Panc1 (cell line): ENCODE data around the gene CHD6. TPM values are rescaled to one million over a fixed set of nuclear protein-coding genes. Genes with fewer than 3 reads are reported as not detected.
A peak's percentile ranks its signal among the peaks of the same experiment; 100 is the strongest.

Experiments used
- ATAC-seq: fragments of 200-7000 bp; cut with Tn5 transposase; 2 replicates; pipeline ENCODE4 v1.9.1; 2020; ENCODE audit warnings: mild to moderate bottlenecking, moderate library complexity
- Bru-seq: library from RNA; stranded (reverse); fragments of 400-500 nt; gene quantifications from one replicate; lab custom pipeline; 2021; lab: Mats Ljungman, UMichigan
- BruChase-seq, 2 experiments: library from RNA; stranded (reverse); fragments of 400-500 nt; gene quantifications; one replicate each; lab custom pipeline; 2021; lab: Mats Ljungman, UMichigan
- BruUV-seq: library from RNA; stranded (reverse); fragments of 400-500 nt; replicated peaks from 2 replicates; lab custom pipeline; 2021; lab: Mats Ljungman, UMichigan
- CTCF ChIA-PET: fragments of 300-600 bp; sonication (Branson Sonifier 250); formaldehyde crosslinking; loops from one replicate; lab custom pipeline; 2022; ENCODE audit warnings: antibody characterized with exemption; lab: Charles Lee
- POLR2A ChIA-PET: fragments of 300-600 bp; sonication (Branson Sonifier 250); formaldehyde crosslinking; loops from one replicate; lab custom pipeline; 2022; ENCODE audit warnings: antibody characterized with exemption; lab: Charles Lee
- DNase-seq: peaks from one replicate; pipeline ENCODE4 v3.0.0-alpha.2; 2010; ENCODE audit warnings: low read depth, low spot score
- H3K27ac ChIP-seq: 2 replicates; pipeline ENCODE4 v1.5.1; 2011; ENCODE audit warnings: mild to moderate bottlenecking, low read length, inconsistent platforms
- H3K27me3 ChIP-seq: fragments of 200-500 bp; sonication (Bioruptor generic); 2 replicates; pipeline ENCODE4 v1.6.0; 2014; ENCODE audit warnings: low read length, inconsistent platforms; ENCODE audit not compliant: control insufficient read depth, insufficient read depth
- H3K36me3 ChIP-seq: fragments of 200-500 bp; sonication (Bioruptor generic); 2 replicates; pipeline ENCODE4 v1.5.1; 2014; ENCODE audit warnings: inconsistent platforms, mild to moderate bottlenecking, low read length, moderate library complexity; ENCODE audit not compliant: control insufficient read depth, insufficient read depth
- H3K4me1 ChIP-seq: 2 replicates; pipeline ENCODE4 v1.5.1; 2011; ENCODE audit warnings: inconsistent platforms, mild to moderate bottlenecking, low read length, moderate library complexity; ENCODE audit not compliant: control insufficient read depth, insufficient read depth
- H3K4me3 ChIP-seq, 2 experiments: 2 replicates each; pipeline ENCODE4 v1.5.1; 2011 to 2012; ENCODE audit warnings: low read depth in 2 of 2, low read length in 2 of 2, mild to moderate bottlenecking in 2 of 2, inconsistent platforms in 1 of 2, moderate library complexity in 1 of 2
- H3K9me3 ChIP-seq: fragments of 200-500 bp; sonication (Bioruptor generic); 2 replicates; pipeline ENCODE4 v1.5.1; 2014; ENCODE audit warnings: low read depth, mild to moderate bottlenecking, inconsistent platforms, low read length, moderate library complexity; ENCODE audit not compliant: control insufficient read depth, insufficient read depth
- CTCF ChIP-seq: fragments of 450-650 bp; IDR thresholded peaks from 2 replicates; pipeline ENCODE4 v1.5.1; 2017; ENCODE audit warnings: mild to moderate bottlenecking
- POLR2AphosphoS5 ChIP-seq: IDR thresholded peaks from 2 replicates; pipeline ENCODE4 v1.6.1; 2012; ENCODE audit warnings: mild to moderate bottlenecking, low read depth, low read length, moderate library complexity
- REST ChIP-seq, 2 experiments: IDR thresholded peaks; 2 replicates each; pipeline ENCODE4 v1.6.1; 2011 to 2012; ENCODE audit warnings: low read depth in 2 of 2, control low read depth in 1 of 2, low read length in 1 of 2, mild to moderate bottlenecking in 1 of 2, moderate library complexity in 1 of 2; ENCODE audit not compliant: insufficient read depth in 1 of 2
- SIN3A ChIP-seq: IDR thresholded peaks from 2 replicates; pipeline ENCODE4 v1.6.1; 2012; ENCODE audit warnings: low read depth, mild to moderate bottlenecking, low read length, moderate library complexity, borderline replicate concordance; ENCODE audit not compliant: insufficient read depth
- TCF7L2 ChIP-seq: IDR thresholded peaks from 2 replicates; pipeline ENCODE4 v1.6.1; 2011; ENCODE audit warnings: mild to moderate bottlenecking, low read depth, low read length, inconsistent platforms
- in situ Hi-C: cut with HindIII; loops from 2 replicates; pipeline ENCODE4 v1.10.0; 2016; ENCODE audit warnings: low sequenced_read_pairs, low pct_unique_long_range_greater_than_20kb
- intact Hi-C: fragments of 100-400 bp; cut with micrococcal nuclease; formaldehyde crosslinking; loops from one replicate; pipeline ENCODE4 v1.10.0; 2022; ENCODE audit not compliant: unreplicated experiment
- long read RNA-seq: library from polyadenylated mRNA; unstranded; transcript quantifications from one replicate; pipeline ENCODE4 v2.0.0, GENCODE V29; 2021; ENCODE audit not compliant: unreplicated experiment
- polyA plus RNA-seq: library from polyadenylated mRNA; unstranded; fragments of >200 nt; gene quantifications from one replicate; pipeline ENCODE4 v1.2.1, GENCODE V29; 2012; ENCODE audit warnings: missing spikeins; ENCODE audit not compliant: insufficient read length
- total RNA-seq: library from RNA; stranded (reverse); gene quantifications from one replicate; pipeline ENCODE4 v1.2.1, GENCODE V29; 2021; ENCODE audit not compliant: unreplicated experiment

CHD6 gene
- total RNA-seq = 21.3 TPM
- 8.4 TPM for polyA plus RNA-seq
- percentile 82 among the genes with signal in this experiment for Bru-seq, nascent RNA
- percentile 64 among the genes with signal in this experiment for BruChase-seq, experiment 1, labeled RNA remaining after a 2-hour chase
- percentile 68 among the genes with signal in this experiment for BruChase-seq, experiment 2, labeled RNA remaining after a 6-hour chase
- long read RNA-seq, partial matches to known transcripts = 7 of 17 reads
- long read RNA-seq, other reads (novel, unspliced or antisense) = 10 of 17 reads

- ATAC-seq (peak; percentile 99), DNase-seq (peak; percentile 95)
- Histone ChIP-seq H3K4me1 (peaks cover 29% of the 10 kb centered on the region), H3K27me3 (peaks cover 3% of the 10 kb centered on the region; the same call in 1 of the 2 replicates), H3K27ac (peak within 1 kb of the TSS; percentile 83), H3K9me3 (no peaks in the 10 kb centered on the region), H3K4me3 (peak within 1 kb of the TSS; percentile 79 to 80), H3K36me3 (no peaks in the 10 kb centered on the region)
- intact Hi-C loops (no loop called here), in situ Hi-C loops (no loop called here)
- ChIA-PET POLR2A (interaction anchor here (0.6 kb wide), 1 partner anchor 265 kb away, joined by 3 read pairs; no protein-coding TSS in a partner anchor), CTCF (interaction anchor here (0.5 kb wide), 1 partner anchor 150 kb away, joined by 11 read pairs; no protein-coding TSS in a partner anchor)
- TF ChIP-seq POLR2AphosphoS5 = no peak; the same call in 1 of the 2 replicates
- no peak for TF ChIP-seq TCF7L2
- no peak for TF ChIP-seq SIN3A
- TF ChIP-seq CTCF = no peak
- TF ChIP-seq REST (IDR thresholded peaks at IDR 0.05; ENCODE audit: insufficient read depth in 1 of 2, low read depth in 2 of 2, low read length in 1 of 2) = no peak
- BruUV-seq = no TSS peak
These were observed at the start of gene CHD6 for GRCh38 chr20:41617902-41618806. TSS of gene CHD6 (minus strand) at chr20:41618377. CDS start at chr20:41551337, 67,040 bp downstream.

GRCh38 chr20:41664584-41664983, 46.4 kb upstream of the CHD6 start:
- BruUV-seq = no TSS peak
- in situ Hi-C loops = no loop called here
- no peaks in the 10 kb centered on the region for H3K4me1 ChIP-seq
- H3K27me3 ChIP-seq = peaks cover 6% of the 10 kb centered on the region; the same call in 1 of the 2 replicates
- H3K27ac ChIP-seq = no peak overlapping the region
- POLR2A ChIA-PET = no interaction called here
- DNase-seq = no peak
- intact Hi-C loops = no loop called here
- no peak overlapping the region for H3K4me3 ChIP-seq
- H3K36me3 ChIP-seq = no peaks in the 10 kb centered on the region
- CTCF ChIA-PET = no interaction called here
- H3K9me3 ChIP-seq = no peaks in the 10 kb centered on the region
- TF ChIP-seq SIN3A (no peak), POLR2AphosphoS5 (no peak), REST (IDR thresholded peaks at IDR 0.05; ENCODE audit: insufficient read depth in 1 of 2, low read depth in 2 of 2, low read length in 1 of 2) (no peak), CTCF (no peak), TCF7L2 (no peak)
- ATAC-seq = peak; percentile 45; the same call in 1 of the 2 replicates
